Transverse colon (tissue), 4 donors: Measurements from ENCODE around the gene ATF4. TPM values are rescaled to one million over a fixed set of nuclear protein-coding genes. Genes with fewer than 3 reads are reported as not detected.
A peak's percentile ranks its signal among the peaks of the same experiment; 100 is the strongest.

Experiments used
- DNase-seq: peaks from one replicate; pipeline ENCODE4 v3.0.0-alpha.2; 2019
- H3K27ac ChIP-seq, 4 donors: fragments of 200-600 bp; sonication (generic); 2 replicates each; pipeline ENCODE4 v1.5.1; 2016 to 2018; ENCODE audit warnings: inconsistent platforms in 4 of 4
- H3K27me3 ChIP-seq: fragments of 200-600 bp; sonication (generic); 2 replicates; pipeline ENCODE4 v1.5.1; 2017; ENCODE audit warnings: inconsistent platforms
- H3K36me3 ChIP-seq, 4 donors: fragments of 200-600 bp; sonication (generic); 2 replicates each; pipeline ENCODE4 v1.5.1; 2017 to 2019; ENCODE audit warnings: inconsistent platforms in 4 of 4
- H3K4me1 ChIP-seq, 4 donors: fragments of 200-600 bp; sonication (generic); 2 replicates each; pipeline ENCODE4 v1.5.1; 2017 to 2020; ENCODE audit warnings: inconsistent platforms in 4 of 4
- H3K4me3 ChIP-seq, 4 donors: fragments of 200-600 bp; sonication (generic); 1 replicate in 1 of 4; 2 replicates in 3 of 4; pipeline versions ENCODE4 v1.5.1 to v1.6.1; 2017 to 2019; ENCODE audit warnings: inconsistent platforms in 4 of 4
- H3K9me3 ChIP-seq, 2 donors: fragments of 200-600 bp; sonication (generic); 2 replicates each; pipeline ENCODE4 v1.5.1; 2017 to 2019; ENCODE audit warnings: inconsistent platforms in 2 of 2
- CTCF ChIP-seq, 5 experiments: fragments of 200-600 bp in 3 of 5; fragments of 450-650 bp in 2 of 5; sonication (generic) in 3 of 5; IDR thresholded peaks; 1 replicate in 2 of 5; 2 replicates in 3 of 5; pipeline ENCODE4 v1.5.1; 2016 to 2017; ENCODE audit warnings: antibody characterized with exemption in 5 of 5, inconsistent platforms in 3 of 5, mild to moderate bottlenecking in 2 of 5, moderate library complexity in 1 of 5
- EP300 ChIP-seq: sonication (generic); formaldehyde crosslinking; IDR thresholded peaks from one replicate; pipeline ENCODE4 v1.6.1; 2017; ENCODE audit warnings: antibody characterized with exemption, low read depth
- POLR2A ChIP-seq: fragments of 450-650 bp; IDR thresholded peaks from one replicate; pipeline ENCODE4 v1.6.1; 2016; ENCODE audit warnings: antibody characterized with exemption, mild to moderate bottlenecking, moderate library complexity
- POLR2AphosphoS5 ChIP-seq, 3 donors: sonication (generic); formaldehyde crosslinking; IDR thresholded peaks; one replicate each; pipeline ENCODE4 v1.6.1; 2016; ENCODE audit warnings: antibody characterized with exemption in 3 of 3
- WGBS, 2 donors: methylation state at CpG; one replicate each; pipeline ENCODE4 v1.1.5; 2018; ENCODE audit warnings: low coverage in 1 of 2; 5-methylcytosine and 5-hydroxymethylcytosine counted together
- in situ Hi-C, 4 donors: fragments of 200-750 bp; cut with MboI; loops; one replicate each; pipeline versions ENCODE4 v1.15.0 to v1.15.1; 2017; ENCODE audit warnings: low sequenced_read_pairs in 3 of 4, low pct_ligation_motif_present in 1 of 4, low pct_unique_long_range_greater_than_20kb in 1 of 4
- intact Hi-C: fragments of 100-400 bp; cut with DNase I; formaldehyde crosslinking; loops from one replicate; pipeline ENCODE4 v1.15.1; 2023; ENCODE audit warnings: low total_unique reads
- total RNA-seq, 4 donors: library from RNA; depleted of rRNA; stranded (reverse); fragments of >200 nt; gene quantifications; one replicate each; pipeline ENCODE4 v1.1.0, GENCODE V29; 2016

ATF4 gene
- total RNA-seq, 4 donors from 2014 or later: 262 to 566 (median 339) TPM

- H3K4me1 ChIP-seq: no peaks in the 10 kb centered on the region
- no peak overlapping the region for H3K4me3 ChIP-seq
- 23% methylated on average over 2 of the region's 2 CpGs; no CpG with 5 or more reads in 1 of the 2 donors for WGBS, 2 donors
- no peak overlapping the region for H3K27ac ChIP-seq
- no peaks in the 10 kb centered on the region for H3K36me3 ChIP-seq
- H3K9me3 ChIP-seq: no peaks in the 10 kb centered on the region
- in situ Hi-C loops: loop anchor here (5.0 to 25.0 kb wide), 4 partner anchors 385 to 815 kb away; partner anchors contain the start of genes SGSM3 (in 3 of the 4) and CBX7 (in 1 of the 4)
- no peak for DNase-seq
- no peak for TF ChIP-seq POLR2AphosphoS5 (IDR thresholded peaks at IDR 0.05)
- TF ChIP-seq POLR2A: no peak
- TF ChIP-seq EP300: no peak
- TF ChIP-seq CTCF (IDR thresholded peaks at IDR 0.05): no peak
- intact Hi-C loops: no loop called here
- H3K27me3 ChIP-seq: peaks cover 76% of the 10 kb centered on the region
Observed at GRCh38 chr22:39547587-39547947, 27.2 kb downstream of the ATF4 start.

- no peak overlapping the region for H3K27ac ChIP-seq
- in situ Hi-C loops (no loop called here), intact Hi-C loops (no loop called here)
- DNase-seq: no peak
- TF ChIP-seq POLR2AphosphoS5 (IDR thresholded peaks at IDR 0.05) (no peak), CTCF (IDR thresholded peaks at IDR 0.05) (no peak), POLR2A (no peak), EP300 (no peak)
- H3K27me3 ChIP-seq: peaks cover 76% of the 10 kb centered on the region
- H3K36me3 ChIP-seq: no peaks in the 10 kb centered on the region
- peaks cover 6 to 11% (median 9%) of the 10 kb centered on the region in 4 donors for H3K4me1 ChIP-seq
- H3K9me3 ChIP-seq: no peaks in the 10 kb centered on the region
- no peak overlapping the region for H3K4me3 ChIP-seq
- WGBS, 2 donors: 80 to 100% methylated on average over 2 to 3 of the region's 3 CpGs
Observed at GRCh38 chr22:39553429-39553828, 33.1 kb downstream of the ATF4 start.

GRCh38 chr22:39554151-39554550 is 33.8 kb downstream of the ATF4 start:
- DNase-seq: no peak
- H3K4me1 ChIP-seq: peaks cover 6 to 13% (median 10%) of the 10 kb centered on the region in 4 donors
- H3K4me3 ChIP-seq: no peak overlapping the region
- in situ Hi-C loops: no loop called here
- no peaks in the 10 kb centered on the region for H3K36me3 ChIP-seq
- WGBS, 2 donors: 70 to 72% methylated on average over 2 to 3 of the region's 3 CpGs
- no peak overlapping the region for H3K27ac ChIP-seq
- H3K27me3 ChIP-seq: peaks cover 76% of the 10 kb centered on the region
- TF ChIP-seq CTCF (IDR thresholded peaks at IDR 0.05) (no peak), POLR2AphosphoS5 (IDR thresholded peaks at IDR 0.05) (no peak), POLR2A (no peak), EP300 (no peak)
- intact Hi-C loops: no loop called here
- no peaks in the 10 kb centered on the region for H3K9me3 ChIP-seq

GRCh38 chr22:39556970-39557841 is 36.8 kb downstream of the ATF4 start:
- peak overlapping the region in 1 of 4 donors; percentile 34 for H3K4me3 ChIP-seq
- no peaks in the 10 kb centered on the region for H3K9me3 ChIP-seq
- TF ChIP-seq POLR2A (no peak), POLR2AphosphoS5 (IDR thresholded peaks at IDR 0.05) (no peak), CTCF (IDR thresholded peaks at IDR 0.05) (no peak), EP300 (no peak)
- in situ Hi-C loops (no loop called here), intact Hi-C loops (no loop called here)
- peaks cover 6 to 13% (median 10%) of the 10 kb centered on the region in 4 donors for H3K4me1 ChIP-seq
- H3K27ac ChIP-seq: no peak overlapping the region
- peaks cover 71% of the 10 kb centered on the region for H3K27me3 ChIP-seq
- no peak for DNase-seq
- 12 to 17% methylated on average over 1 to 45 of the region's 72 CpGs for WGBS, 2 donors
- no peaks in the 10 kb centered on the region for H3K36me3 ChIP-seq
